K562 (cell line): Measurements from ENCODE around the gene LANCL3. TPM values are rescaled to one million over a fixed set of nuclear protein-coding genes. Genes with fewer than 3 reads are reported as not detected.
A peak's percentile ranks its signal among the peaks of the same experiment; 100 is the strongest.

Experiments
- ATAC-seq: fragments of 200-7000 bp; cut with Tn5 transposase; 3 replicates; pipeline ENCODE4 v1.9.1; 2020; ENCODE audit warnings: moderate library complexity
- BruUV-seq: library from RNA; stranded (reverse); fragments of 400-500 nt; replicated peaks from 2 replicates; lab custom pipeline; 2021; lab: Mats Ljungman, UMichigan
- CTCF ChIA-PET: fragments of 300-600 bp; formaldehyde crosslinking; extraction: SDS; loops from one replicate; lab custom pipeline; 2021; ENCODE audit warnings: low intra/inter-chr PET ratio; lab: Yijun Ruan, JAX
- POLR2A ChIA-PET: fragments of 300-600, 350-650 bp; sonication (Branson Sonifier 250); formaldehyde crosslinking; extraction: SDS; loops from one replicate; lab custom pipeline; 2021; ENCODE audit warnings: antibody characterized with exemption, inconsistent platforms; lab: Yijun Ruan, JAX
- DNase-seq, 4 experiments: peaks; one replicate each; pipeline versions ENCODE4 v3.0.0 to v3.0.0-alpha.2; 2011 to 2018; ENCODE audit warnings: low spot score in 3 of 4, mixed read lengths in 3 of 4; ENCODE audit errors: extremely low read depth in 1 of 4
- FAIRE-seq: peaks from 2 replicates; lab custom pipeline; 2011; peaks lifted over from hg19 to GRCh38; lab: Jason Lieb, UNC
- H2AFZ ChIP-seq: 2 replicates; pipeline ENCODE4 v1.6.0; 2011; ENCODE audit warnings: low read depth, low read length, control low read depth, inconsistent platforms
- H3K27ac ChIP-seq: fragments of 200-600 bp; 3 replicates; pipeline ENCODE4 v1.8.0; 2011; ENCODE audit warnings: low read depth, mild to moderate bottlenecking, control low read depth, inconsistent platforms, low read length, moderate library complexity, mixed read lengths; ENCODE audit errors: extremely low read depth
- H3K27me3 ChIP-seq, 2 experiments: fragments of 300-600 bp in 1 of 2; 2 replicates in 1 of 2; 3 replicates in 1 of 2; pipeline versions ENCODE4 v1.6.0 to v1.8.0; 2011; ENCODE audit warnings: inconsistent platforms in 2 of 2, low read length in 2 of 2, mild to moderate bottlenecking in 1 of 2, mixed read lengths in 1 of 2, moderate library complexity in 1 of 2; ENCODE audit not compliant: control insufficient read depth in 2 of 2, insufficient read depth in 2 of 2
- H3K36me3 ChIP-seq: fragments of 300-600 bp; 3 replicates; pipeline ENCODE4 v1.8.0; 2011; ENCODE audit warnings: mild to moderate bottlenecking, low read length, inconsistent platforms; ENCODE audit not compliant: control insufficient read depth, insufficient read depth
- H3K4me1 ChIP-seq, 2 experiments: fragments of 200-600 bp in 1 of 2; replicated peaks in 1 of 2; 2 replicates in 1 of 2; 3 replicates in 1 of 2; pipeline versions ENCODE4 v1.5.1 to v1.8.0; 2011; ENCODE audit warnings: inconsistent platforms in 2 of 2, low read length in 2 of 2, mild to moderate bottlenecking in 1 of 2, mixed read lengths in 1 of 2, moderate library complexity in 1 of 2; ENCODE audit not compliant: control insufficient read depth in 2 of 2, insufficient read depth in 2 of 2
- H3K4me2 ChIP-seq: 2 replicates; pipeline ENCODE4 v1.6.1; 2011; ENCODE audit warnings: low read length, control low read depth, inconsistent platforms, mixed read lengths; ENCODE audit not compliant: insufficient read depth
- H3K4me3 ChIP-seq: fragments of 200-600 bp; sonication (generic), shearing (Covaris generic); 2 replicates; pipeline ENCODE4 v1.5.1; 2016; ENCODE audit warnings: control low read depth, inconsistent platforms
- H3K79me2 ChIP-seq: fragments of 200-600 bp; 3 replicates; pipeline ENCODE4 v1.8.0; 2011; ENCODE audit warnings: low read length, inconsistent platforms; ENCODE audit not compliant: control insufficient read depth, insufficient read depth
- H3K9ac ChIP-seq, 2 experiments: 2 replicates each; pipeline versions ENCODE4 v1.6.0 to v1.6.1; 2011; ENCODE audit warnings: low read depth in 2 of 2, low read length in 2 of 2, control low read depth in 1 of 2, inconsistent platforms in 1 of 2, mild to moderate bottlenecking in 1 of 2, mixed read lengths in 1 of 2; ENCODE audit not compliant: insufficient read depth in 1 of 2
- H3K9me1 ChIP-seq: one replicate; pipeline ENCODE4 v1.6.0; 2011; ENCODE audit warnings: inconsistent platforms, mild to moderate bottlenecking, low read length, moderate library complexity; ENCODE audit not compliant: control insufficient read depth, insufficient read depth
- H3K9me3 ChIP-seq: replicated peaks from 2 replicates; pipeline ENCODE4 v1.5.1; 2011; ENCODE audit warnings: low read depth, low read length, inconsistent platforms; ENCODE audit not compliant: control insufficient read depth, insufficient read depth
- H4K20me1 ChIP-seq: replicated peaks from 2 replicates; pipeline ENCODE4 v1.6.1; 2011; ENCODE audit warnings: low read length, inconsistent platforms, mixed read lengths; ENCODE audit not compliant: control insufficient read depth, insufficient read depth
- AFF1 ChIP-seq, 2 experiments: fragments of 450-650 bp; IDR thresholded peaks; 2 replicates each; pipeline ENCODE4 v1.6.1; 2018; ENCODE audit warnings: mild to moderate bottlenecking in 2 of 2, low read depth in 1 of 2; ENCODE audit not compliant: partially characterized antibody in 2 of 2
- E2F6 ChIP-seq, 2 experiments: IDR thresholded peaks; 2 replicates each; pipeline ENCODE4 v1.6.1; 2011; ENCODE audit warnings: borderline replicate concordance in 1 of 2, control low read depth in 1 of 2, low read depth in 1 of 2, low read length in 1 of 2, mild to moderate bottlenecking in 1 of 2, mixed read lengths in 1 of 2, moderate library complexity in 1 of 2; ENCODE audit not compliant: insufficient read depth in 1 of 2, insufficient read length in 1 of 2, poor library complexity in 1 of 2, severe bottlenecking in 1 of 2; ENCODE audit errors: extremely low read depth in 1 of 2
- E2F8 ChIP-seq: fragments of 450-650 bp; IDR thresholded peaks from 2 replicates; pipeline ENCODE4 v1.7.1; 2018; ENCODE audit warnings: mild to moderate bottlenecking, low read depth; ENCODE audit not compliant: partially characterized antibody
- GTF2A2 ChIP-seq: IDR thresholded peaks from 2 replicates; pipeline ENCODE4 v1.6.1; 2016; ENCODE audit warnings: mild to moderate bottlenecking, missing genetic modification characterization, missing compliant biosample characterization
- TAF1 ChIP-seq: IDR thresholded peaks from 2 replicates; pipeline ENCODE4 v1.6.1; 2011; ENCODE audit warnings: mild to moderate bottlenecking, low read length, moderate library complexity; ENCODE audit not compliant: insufficient read depth, control insufficient read depth, severe bottlenecking; ENCODE audit errors: extremely low read depth
- TCF7 ChIP-seq: sonication (generic); IDR thresholded peaks from 2 replicates; pipeline ENCODE4 v1.6.1; 2016; ENCODE audit warnings: antibody characterized with exemption, borderline replicate concordance
- ZBTB26 ChIP-seq: fragments of 450-650 bp; formaldehyde crosslinking; IDR thresholded peaks from 2 replicates; pipeline ENCODE4 v1.4.0; 2022; ENCODE audit warnings: missing genetic modification characterization
- WGBS: fragments of 100-300 bp; shearing (Covaris generic); methylation state at CpG from one replicate; pipeline ENCODE4 v1.1.6; 2016; ENCODE audit warnings: low coverage, mixed read lengths; ENCODE audit not compliant: insufficient coverage; ENCODE audit errors: missing lambda C conversion rate; 5-methylcytosine and 5-hydroxymethylcytosine counted together
- in situ Hi-C: fragments of 300-500 bp; cut with MboI; formaldehyde crosslinking; loops from 4 replicates; pipeline ENCODE4 v1.15.0; 2018; ENCODE audit warnings: inconsistent platforms, mixed read lengths
- intact Hi-C: fragments of 100-400 bp; cut with micrococcal nuclease; formaldehyde crosslinking; loops from 2 replicates; pipeline ENCODE4 v1.14.2; 2022
- polyA plus RNA-seq, 8 experiments: library from polyadenylated mRNA; depleted of rRNA in 4 of 8; stranded (reverse) in 5 of 8; unstranded in 3 of 8; fragments of >200 nt; fragmentation: Nextera tagmentation in 2 of 8; fragmentation: Illumina TruSeq in 1 of 8; extraction: Ambion mirVana in 2 of 8; extraction: Trizol in 1 of 8; gene quantifications; 2 replicates each; pipeline versions ENCODE4 v1.2.1 to v1.2.3, GENCODE V29; 2011 to 2014; ENCODE audit warnings: inconsistent platforms in 1 of 8, missing spikeins in 1 of 8
- total RNA-seq, 7 experiments: library from RNA; depleted of rRNA in 6 of 7; stranded (reverse); fragments of >200 nt in 6 of 7; fragmentation: Illumina TruSeq in 2 of 7; extraction: Trizol in 2 of 7; gene quantifications; 2 replicates each; pipeline versions ENCODE4 v1.2.1 to v1.2.3, GENCODE V29; 2011 to 2021; ENCODE audit warnings: low replicate concordance in 1 of 7

The LANCL3 gene
- total and polyA plus RNA-seq, 9 of the 15 experiments (the other 6 are each of a cell fraction or from before 2014, with no cell fraction given) = 0.41 to 1.5 (median 0.58) TPM

GRCh38 chrX:37684973-37685372 is 113.5 kb downstream of the LANCL3 start:
- in situ Hi-C loops = no loop called here
- TF ChIP-seq TAF1 = no peak
- TF ChIP-seq GTF2A2 (tag) = no peak
- no peak for TF ChIP-seq E2F8
- no peak for TF ChIP-seq E2F6 (IDR thresholded peaks at IDR 0.05; ENCODE audit: borderline replicate concordance in 1 of 2, extremely low read depth in 1 of 2, insufficient read depth in 1 of 2, insufficient read length in 1 of 2, low read depth in 1 of 2, low read length in 1 of 2, poor library complexity in 1 of 2, severe bottlenecking in 1 of 2)
- TF ChIP-seq TCF7 = no peak
- TF ChIP-seq ZBTB26 (CRISPR knock-in tag) = no peak
- TF ChIP-seq AFF1 (IDR thresholded peaks at IDR 0.05; ENCODE audit: low read depth in 1 of 2, partially characterized antibody in 2 of 2) = no peak

More at GRCh38 chrX:37684973-37685372, 113.5 kb downstream of the LANCL3 start:
- intact Hi-C loops = loop anchor here (5.0 kb wide), 1 partner anchor 113 kb away; the partner anchor contains the start of gene LANCL3
- peak in 1 of 4 experiments; percentile 11 for DNase-seq
- TSS peak; percentile 68 for BruUV-seq
- peak overlapping the region; percentile 54 for H3K4me3 ChIP-seq
- FAIRE-seq = no peak
- H3K4me1 ChIP-seq = peaks cover 10 to 25% of the 10 kb centered on the region in 2 experiments; a peak in 4 of 5 replicates
- H2AFZ ChIP-seq = peak overlapping the region; percentile 91
- no peaks in the 10 kb centered on the region for H3K27me3 ChIP-seq
- H3K9ac ChIP-seq = peak overlapping the region; percentile 80 to 83; a peak in 3 of 4 replicates
- peaks cover 37% of the 10 kb centered on the region for H3K79me2 ChIP-seq
- peak overlapping the region; percentile 90 for H3K27ac ChIP-seq
- WGBS = 23% methylated on average over 3 of the region's 3 CpGs
- H3K9me1 ChIP-seq = no peaks in the 10 kb centered on the region
- ATAC-seq = no peak
- peak overlapping the region; percentile 57 for H3K4me2 ChIP-seq
- H3K36me3 ChIP-seq = no peaks in the 10 kb centered on the region
- POLR2A ChIA-PET = no interaction called here
- CTCF ChIA-PET = no interaction called here
- H4K20me1 ChIP-seq = no peaks in the 10 kb centered on the region
- H3K9me3 ChIP-seq = no peaks in the 10 kb centered on the region
